Eye (tissue), 1 donor: ENCODE data around the gene BLM.
A peak's percentile ranks its signal among the peaks of the same experiment; 100 is the strongest.
"Not testable (repeated sequence)": the region's sequence is repeated elsewhere in the genome, so short reads cannot be mapped to it uniquely, and the experiment has no call there.

Experiments
- DNase-seq: peaks from one replicate; pipeline ENCODE4 v3.0.0-alpha.2; 2015

Gene BLM

DNA sequence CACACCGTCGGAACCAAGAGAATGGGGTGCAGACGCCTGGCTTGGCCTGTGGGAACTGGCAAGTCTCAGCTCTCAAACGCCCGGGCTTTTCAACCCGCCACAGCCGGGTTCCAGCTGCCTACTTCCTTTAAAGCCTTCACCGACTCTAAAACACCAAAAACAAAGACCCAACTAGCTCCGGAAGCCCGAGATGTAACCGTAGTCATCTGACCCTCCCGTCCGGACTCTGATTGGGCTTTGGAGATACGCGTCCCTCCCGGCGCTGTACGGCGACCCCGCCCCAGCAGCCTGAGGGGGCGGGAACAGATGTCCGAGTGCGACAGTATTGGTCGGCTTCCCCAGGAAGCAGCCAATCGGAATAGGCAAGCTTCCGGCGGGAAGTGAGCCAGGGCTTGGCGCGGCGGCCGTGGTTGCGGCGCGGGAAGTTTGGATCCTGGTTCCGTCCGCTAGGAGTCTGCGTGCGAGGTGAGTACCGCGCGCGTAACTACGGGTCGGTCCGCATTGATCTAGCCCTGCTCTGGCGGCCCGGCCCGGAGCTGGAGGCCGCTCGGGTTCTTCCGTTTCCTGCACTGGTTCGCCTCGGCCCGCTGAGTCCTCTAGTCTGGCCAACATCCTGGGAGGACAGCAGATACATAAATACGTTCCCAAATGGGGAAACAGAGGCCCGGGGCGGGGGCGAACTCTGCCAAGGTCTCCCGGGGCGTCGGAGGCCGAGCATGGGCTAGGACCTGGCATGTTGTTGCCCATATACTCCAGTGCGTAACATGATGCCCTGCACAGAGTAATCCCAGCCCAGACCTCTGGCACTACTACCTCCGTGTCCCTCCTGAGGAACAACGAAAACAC, at the start of gene BLM:
TSS of gene BLM (plus strand) at position 371 of the 846 bp plus-strand sequence. CDS start 30,047 bp downstream, outside the sequence.
- peak; percentile 98 for DNase-seq

DNA sequence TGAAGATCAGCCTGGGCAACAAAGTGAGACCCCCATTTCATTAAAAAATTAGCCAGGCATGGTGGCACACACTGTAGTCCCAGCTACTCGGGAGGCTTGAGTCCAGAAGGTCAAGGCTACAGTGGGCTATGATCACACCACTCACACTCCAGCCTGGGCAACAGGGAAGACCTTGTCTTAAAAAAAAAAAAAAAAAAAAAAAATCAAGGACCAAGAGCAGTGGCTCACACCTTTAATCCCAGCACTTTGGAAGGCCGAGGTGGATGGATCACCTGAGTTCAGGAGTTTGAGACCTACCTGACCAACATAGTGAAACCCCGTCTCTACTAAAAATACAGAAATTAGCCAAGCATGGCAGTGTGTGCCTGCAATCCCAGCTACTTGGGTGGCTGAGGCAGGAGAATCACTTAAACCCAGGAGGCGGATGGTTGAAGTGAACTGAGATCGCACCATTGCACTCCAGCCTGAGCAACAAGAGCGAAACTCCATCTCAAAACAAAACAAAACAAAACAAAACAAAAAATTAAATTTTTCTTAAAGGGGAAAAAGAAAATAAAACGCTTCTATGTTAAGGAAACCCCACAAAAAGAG, 49.3 kb upstream of the BLM start:
- not testable (repeated sequence) for DNase-seq

DNA sequence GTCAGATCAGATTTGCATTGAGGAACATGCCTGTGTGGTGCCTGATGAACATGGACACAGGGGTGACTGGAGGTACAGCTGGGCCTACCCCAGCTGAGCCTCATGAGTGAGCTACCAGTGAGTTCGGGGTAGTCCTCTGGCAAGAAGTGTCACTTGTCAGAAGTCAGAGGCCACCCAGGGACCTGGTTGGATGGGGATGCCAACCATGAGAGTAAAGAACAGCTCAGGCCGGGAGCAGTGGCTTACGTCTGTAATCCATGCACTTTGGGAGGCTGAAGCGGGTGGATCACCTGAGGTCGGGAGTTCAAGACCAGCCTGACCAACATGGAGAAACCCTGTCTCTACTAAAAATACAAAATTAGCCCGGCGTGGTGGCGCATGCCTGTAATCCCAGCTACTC, 46.5 kb upstream of the BLM start:
- DNase-seq: not testable (repeated sequence)

DNA sequence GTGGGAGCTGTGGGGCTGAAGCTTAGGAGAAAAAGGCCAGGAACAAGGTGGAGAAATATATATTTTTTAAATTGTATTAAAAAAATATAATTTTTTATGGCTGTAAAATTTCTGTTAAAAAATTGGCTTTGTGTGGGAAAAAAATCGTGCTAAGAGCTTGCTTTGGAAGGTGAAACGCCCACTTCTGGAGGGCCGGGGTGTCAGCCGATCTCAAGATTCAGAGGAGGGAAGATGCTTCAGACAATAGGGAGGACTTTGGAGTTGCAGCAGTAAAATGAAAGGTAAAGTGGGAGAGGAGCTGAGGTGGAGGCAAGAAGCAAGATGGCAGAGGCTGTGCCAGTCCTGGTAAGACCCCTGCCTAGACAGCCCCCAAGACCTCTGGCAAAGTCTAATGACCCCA, 45.9 kb upstream of the BLM start:
- no peak for DNase-seq

DNA sequence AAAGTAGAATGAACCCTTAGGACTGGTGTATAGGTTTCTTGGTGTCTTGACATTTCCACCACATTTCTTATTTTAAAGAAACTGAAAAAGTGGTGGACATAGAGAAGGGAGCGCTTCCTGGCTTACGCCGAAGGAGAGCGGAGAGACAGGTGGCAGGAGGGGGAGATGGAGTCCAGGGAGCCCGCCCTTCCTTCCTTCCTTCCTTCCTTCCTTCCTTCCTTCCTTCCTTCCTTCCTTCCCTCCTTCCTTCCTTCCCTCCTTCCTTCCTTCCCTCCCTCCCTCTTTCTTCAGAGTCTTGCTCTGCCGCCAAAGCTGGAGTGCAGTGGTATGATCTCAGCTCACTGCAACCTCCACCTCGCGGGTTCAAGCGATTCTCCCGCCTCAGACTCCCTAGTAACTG, 43.8 kb upstream of the BLM start:
- not testable (repeated sequence) for DNase-seq

DNA sequence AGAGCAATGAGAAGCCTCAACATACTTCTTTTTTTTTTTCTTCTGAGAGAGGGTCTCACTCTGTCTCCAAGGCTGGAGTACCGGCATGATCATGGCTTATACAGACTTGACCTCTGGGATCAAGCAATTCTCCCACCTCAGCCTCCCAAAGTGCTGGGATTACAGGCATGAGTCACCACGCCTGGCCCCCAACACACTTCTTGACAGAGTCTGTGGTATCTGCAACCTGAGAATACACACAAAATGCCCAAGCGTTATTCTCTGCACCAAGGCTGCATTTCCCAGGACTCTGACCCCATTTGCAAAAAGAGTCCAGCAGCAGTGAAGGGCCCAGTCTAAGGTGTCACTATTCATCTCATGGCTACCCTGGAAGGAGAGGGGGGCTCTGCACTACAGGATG, 42.7 kb upstream of the BLM start:
- no peak for DNase-seq

DNA sequence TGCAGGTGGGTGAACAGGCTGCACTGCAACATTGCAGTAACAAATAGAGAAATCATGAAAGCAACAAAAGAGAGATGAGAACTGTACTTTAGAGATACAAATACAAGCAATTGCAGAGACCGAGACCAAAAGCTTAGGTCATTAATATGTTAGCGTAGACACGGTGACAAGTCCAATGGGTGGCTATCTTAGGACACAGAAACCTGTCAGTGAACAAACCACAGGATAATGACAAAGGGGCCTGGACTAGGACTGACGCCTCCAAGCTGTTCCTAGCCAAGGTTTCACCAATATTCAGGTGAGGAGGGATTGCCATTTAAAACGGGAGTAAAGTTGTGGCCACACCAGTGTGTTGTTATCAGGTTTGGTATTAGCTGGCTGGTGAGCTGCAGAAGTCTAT, 41.7 kb upstream of the BLM start:
- no peak for DNase-seq

DNA sequence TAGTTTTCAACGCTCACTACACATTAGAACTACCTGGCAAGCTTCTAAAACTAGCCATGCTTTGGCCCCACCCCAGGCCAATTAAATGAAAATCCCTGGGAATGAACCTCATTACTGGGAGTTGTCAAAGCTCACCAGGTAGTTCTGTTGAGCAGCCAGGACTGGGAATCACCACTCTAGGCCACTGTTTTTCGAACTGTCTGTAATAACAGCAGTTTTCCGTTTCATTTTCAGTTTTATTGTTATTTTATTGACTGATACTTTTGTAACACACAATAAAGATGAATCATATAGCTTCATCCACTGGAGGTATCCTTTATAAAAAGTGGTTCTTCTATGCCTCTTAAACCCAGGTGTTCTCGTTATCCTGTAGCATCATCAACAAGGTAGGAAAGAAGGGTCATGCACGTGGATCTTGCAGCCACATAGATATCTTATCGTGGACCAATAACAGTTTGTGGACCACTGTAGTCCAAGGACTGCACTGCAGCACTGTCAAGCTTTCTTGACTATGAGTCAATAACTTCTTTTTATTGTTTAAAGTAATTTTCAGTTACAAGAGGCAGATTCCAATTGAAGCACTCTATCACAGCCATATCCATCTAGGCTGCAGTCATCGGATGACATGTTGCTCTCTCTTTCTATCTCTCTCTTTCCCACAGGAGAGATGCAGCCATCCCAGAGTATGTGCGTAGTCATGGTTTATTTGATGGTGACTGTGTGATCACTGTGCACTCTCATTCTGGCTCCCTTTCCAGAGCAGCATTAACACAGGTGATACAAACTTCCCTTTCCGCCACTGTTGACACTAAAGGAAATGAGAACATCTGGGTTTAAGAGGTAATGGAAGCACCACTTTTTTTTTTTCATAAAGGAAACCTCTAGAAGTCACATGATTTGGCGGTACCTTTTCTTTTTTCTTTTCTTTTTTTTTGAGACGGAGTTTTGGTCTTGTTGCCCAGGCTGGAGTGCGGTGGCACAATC, 39.0 kb upstream of the BLM start:
- DNase-seq: no peak

DNA sequence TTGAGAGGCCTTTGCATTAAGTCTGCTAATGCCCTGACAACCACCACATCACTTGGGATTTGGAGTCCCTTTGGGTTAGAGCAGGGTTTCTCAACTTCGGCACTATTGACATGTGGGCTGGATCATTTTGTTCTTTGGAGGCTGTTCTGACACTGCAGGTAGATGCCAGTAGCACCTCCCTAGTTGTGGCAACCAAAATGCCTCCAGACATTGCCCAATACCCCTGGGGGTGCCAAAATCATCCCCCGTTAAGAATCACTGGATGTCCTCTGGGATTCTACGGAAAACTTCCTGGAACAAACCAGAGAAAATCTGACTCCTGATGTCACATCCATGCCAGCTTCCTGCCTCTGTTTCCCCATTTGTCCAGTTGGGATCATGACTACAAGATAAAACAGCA, 37.2 kb upstream of the BLM start:
- DNase-seq: no peak

DNA sequence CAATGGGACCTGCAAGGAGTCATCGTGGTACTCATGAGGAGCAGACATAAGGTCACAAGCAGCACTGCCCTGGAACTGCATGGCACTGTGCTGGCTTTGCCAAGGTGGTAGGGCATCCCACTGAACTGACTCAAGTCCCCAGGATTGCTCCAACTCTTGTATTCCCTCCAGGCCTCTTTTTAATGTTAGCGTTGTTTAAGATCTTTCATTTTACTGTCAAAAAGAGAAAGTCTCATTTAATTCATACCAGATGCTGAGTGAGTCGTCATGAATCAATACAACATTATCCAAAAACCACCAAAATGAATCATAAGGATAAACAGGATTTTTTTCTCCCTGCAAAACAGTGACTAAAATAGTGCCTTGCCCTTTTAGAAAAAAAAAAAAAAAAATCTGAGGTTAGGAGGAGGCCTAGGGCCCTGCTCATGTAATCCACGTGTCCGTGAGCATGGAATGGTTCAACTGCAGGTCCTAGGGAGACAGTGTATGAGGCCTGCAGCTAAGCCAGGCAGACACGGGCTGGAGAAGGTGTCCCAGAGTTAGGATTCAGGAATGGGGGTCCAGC, 36.7 kb upstream of the BLM start:
- peak; percentile 67 for DNase-seq

DNA sequence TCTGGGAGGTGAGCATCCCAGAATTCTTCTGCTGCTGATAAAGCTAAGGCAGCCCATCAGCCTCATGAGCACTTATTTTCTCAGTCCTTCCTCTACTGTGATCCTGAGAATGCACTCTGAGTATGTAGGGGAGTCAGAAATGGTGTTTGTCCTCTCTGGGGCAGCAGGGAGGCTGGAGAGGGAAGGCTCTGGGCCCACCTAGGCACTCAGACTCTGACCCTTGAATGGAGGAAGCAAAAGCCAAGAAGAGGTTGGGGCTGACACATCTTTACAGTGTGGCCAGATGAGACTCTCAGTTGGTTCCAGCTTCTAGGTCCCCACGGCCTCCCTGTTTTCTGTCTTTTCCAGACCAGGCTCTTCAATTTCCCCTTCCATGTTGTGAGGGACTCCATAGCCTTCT, 36.1 kb upstream of the BLM start:
- DNase-seq: no peak

DNA sequence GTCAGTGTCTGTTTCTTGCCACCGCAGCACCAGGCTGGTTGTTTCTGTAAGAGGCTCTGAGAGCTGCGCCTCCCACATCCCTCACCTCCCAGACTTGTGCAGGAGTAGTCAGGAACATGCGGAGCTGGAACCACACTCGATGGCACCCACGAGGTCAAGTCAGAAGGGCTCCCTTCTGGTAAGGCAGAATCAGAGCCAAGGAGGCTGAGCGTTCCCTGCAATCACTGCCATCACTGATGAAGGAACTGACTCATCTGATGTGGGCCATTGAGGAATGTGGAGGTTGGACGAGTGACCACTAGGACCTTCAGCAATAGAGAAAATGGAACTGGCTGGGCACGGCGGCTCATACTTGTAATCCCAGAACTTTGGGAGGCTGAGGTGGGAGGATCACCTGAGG, 35.7 kb upstream of the BLM start:
- DNase-seq: no peak

DNA sequence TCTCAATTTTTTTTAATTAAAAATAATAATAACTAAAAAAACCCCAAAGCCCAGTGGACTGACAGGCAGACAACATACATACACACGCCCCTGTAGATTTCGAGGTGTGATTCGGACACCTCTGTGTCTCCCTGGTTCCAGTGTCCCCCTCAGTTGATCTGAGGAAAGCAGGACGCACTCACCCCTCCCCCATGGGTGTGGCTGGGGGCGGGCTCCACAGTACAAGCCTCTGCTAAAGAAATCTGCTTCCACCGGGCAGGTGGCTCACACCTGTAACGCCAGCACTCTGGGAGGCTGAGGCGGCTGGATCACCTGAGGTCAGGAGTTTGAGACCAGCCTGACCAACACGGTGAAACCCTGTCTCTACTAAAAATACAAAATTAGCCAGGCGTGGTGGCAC, 33.8 kb upstream of the BLM start:
- no peak for DNase-seq

DNA sequence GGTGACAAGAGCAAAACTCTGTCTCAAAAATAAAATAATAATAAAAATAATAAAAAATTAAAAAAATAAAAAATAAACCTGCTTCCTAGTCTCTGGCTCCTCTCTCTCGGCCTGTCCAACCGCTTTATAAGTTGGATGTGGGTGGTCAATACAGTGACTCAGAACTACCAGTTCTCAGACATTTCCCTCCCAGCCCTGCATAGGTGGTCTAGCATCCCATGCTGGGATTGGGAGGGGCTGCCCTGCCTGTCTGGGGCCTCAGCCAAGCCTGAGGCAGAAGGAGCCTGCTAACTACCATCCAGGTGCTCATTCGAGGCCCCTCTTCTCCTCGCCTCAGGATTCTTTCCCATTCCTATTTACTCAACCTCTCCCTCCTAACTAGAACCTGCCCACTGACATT, 33.3 kb upstream of the BLM start:
- no peak for DNase-seq

DNA sequence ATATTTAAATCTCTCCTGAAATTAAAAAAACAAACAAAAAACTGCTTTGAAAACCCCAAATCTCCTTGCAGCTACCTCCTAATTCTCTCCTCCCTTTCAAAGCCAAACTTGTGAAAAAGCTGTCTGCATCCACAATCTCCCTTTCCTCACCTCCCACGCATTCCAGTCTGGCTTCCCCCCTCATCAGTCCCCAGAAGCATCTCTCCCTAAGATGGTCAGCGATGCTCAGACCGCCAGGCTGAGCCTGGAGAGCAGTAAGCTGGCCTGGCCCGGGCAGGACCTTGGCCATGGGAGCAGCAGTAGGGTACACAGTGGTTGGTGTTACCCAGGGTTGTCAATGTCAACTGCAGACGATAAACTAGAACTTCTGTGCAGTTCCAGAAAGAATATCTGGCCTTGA, 32.9 kb upstream of the BLM start:
- no peak for DNase-seq

DNA sequence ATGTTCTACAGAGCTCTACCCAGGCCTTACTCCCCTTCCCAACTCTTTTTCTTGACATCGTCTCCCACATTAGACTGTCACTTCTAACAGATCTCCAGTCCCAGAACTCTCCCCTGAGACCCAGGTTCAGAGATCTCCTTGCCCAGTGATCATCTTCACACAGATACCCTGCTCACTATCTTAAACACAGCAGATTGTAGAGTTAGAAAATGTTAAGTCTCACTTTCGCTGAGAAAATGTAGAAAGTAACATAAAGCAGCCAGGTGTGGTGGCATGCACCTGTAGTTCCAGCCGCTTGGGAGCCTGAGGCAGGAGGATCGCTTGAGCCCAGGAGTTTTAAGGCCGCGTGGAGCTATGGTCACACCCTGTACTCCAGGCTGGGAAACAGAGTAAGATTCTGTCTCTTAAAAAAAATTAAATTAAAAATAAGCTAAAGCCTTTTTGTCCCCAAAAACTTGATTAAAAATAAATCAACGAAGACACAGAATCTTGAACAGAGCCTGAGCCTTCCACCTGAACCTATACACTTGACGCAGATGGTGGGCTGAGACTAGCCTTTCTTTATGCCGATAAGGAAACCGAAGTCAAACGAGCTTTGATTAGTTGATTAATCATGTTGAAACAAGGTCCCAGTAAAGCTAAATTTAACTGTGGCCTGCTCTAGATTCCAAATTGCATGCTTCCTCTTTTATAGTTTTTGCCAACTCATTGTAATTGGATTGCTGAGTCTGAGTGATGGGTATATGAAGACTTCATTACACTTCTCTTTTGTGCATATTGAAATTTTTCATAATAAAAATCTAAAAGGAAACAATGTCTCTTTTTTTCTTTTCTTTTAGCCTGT, 31.3 kb upstream of the BLM start:
- no peak for DNase-seq

DNA sequence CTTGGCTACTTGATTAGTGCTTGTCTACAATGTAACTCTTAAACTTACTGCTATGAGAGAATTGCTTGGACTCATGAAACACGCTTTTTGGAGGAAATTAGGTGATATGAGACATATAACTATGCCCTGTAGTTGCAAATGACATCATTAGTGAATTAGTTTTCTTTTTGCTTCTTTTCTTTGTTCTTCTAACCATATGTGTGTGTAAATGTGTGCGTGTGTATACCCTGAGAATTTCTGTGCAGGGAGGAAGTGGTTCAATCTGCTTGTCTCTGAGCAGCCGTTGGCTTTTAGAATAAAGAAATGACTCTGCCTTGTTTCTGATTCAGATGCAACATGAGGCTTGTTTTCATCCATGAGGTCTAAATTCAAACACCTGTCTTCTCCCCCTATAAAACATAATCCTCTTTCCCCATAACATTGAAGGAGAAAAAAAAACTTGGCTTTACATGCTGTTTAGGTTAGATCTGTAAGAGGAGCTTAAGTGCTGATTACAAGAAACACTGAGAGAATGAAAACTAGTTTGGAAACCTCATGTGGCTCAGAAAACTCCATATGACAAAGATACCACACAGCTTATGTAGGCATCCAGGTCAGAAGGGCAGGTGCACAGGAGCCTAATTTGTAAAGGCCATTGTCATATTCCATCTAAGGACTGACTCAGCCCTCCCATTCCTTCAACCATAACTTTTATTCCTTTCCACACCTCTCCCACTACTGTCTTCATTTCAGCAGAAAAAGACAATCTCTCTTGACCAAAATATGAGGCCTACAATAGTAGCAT, 30.5 kb upstream of the BLM start:
- DNase-seq: no peak

DNA sequence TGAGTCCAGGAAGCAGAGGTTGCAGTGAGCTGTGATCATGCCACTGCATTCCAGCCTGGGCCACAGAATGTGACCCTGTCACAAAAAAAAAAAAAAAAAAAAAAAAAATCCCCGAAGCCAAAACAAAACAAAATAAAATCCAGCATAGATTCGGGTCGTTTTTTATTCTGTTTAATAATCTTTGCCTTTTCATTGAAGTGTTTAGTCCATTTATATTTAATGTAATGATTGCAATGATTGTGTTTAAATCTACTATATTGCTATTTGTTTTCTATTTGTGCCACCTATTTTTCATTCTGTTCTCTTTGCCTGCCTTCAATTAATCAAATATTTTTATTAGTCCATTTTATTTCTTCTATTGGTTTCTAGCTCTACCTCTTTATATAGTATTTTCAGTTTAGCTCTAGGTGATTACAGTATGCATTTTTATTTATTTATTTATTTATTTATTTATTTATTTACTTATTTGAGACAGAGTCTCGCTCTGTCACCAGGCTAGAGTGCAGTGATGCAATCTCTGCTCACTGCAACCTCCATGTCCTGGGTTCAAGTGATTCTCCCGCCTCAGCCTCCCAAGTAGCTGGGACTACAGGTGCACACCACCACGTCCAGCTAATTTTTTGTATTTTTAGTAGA, 27.7 kb upstream of the BLM start:
- not testable (repeated sequence) for DNase-seq

DNA sequence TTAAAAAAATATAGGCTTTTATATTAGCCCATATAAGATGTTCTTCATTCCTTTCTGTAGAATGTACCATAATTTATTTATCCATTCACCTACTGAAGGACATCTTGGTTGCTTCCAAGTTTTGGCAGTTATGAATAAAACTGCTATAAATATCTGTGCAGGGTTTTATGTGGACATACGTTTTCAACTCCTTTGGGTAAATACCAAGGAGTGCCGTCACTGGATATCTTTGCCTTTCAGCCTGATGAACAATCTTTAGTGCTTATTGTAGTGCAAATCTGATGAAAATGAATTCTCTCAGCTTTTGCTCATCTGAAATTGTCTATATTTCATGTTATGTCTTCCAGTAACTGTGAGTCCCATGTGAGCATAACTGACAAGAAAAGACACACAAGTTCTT, 26.6 kb upstream of the BLM start:
- no peak for DNase-seq

DNA sequence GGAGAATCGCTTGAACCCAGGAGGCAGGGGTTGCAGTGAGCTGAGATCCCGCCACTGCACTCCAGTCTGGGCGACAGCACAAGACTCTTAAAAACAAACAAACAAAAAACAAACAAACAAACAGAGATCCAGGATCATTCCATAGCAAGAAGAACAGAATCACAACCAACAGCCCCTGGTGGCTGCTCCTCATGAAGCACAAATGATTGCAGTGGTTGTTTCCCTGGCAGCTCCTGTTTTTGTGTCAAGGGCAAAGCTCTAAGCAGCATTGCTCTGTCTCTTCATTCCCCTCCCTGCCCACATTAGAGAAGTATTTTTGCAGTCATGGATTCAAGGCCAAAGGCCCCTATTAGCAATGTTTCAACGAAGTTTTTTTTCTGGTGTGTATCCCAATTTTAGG, 25.8 kb upstream of the BLM start:
- no peak for DNase-seq
